ENCODE data around the gene BABAM1. TPM values are rescaled to one million over a fixed set of nuclear protein-coding genes. Genes with fewer than 3 reads are reported as not detected.
A peak's percentile ranks its signal among the peaks of the same experiment; 100 is the strongest.
"Not testable (repeated sequence)": the region's sequence is repeated elsewhere in the genome, so short reads cannot be mapped to it uniquely, and the experiment has no call there.

Gene BABAM1
- total RNA-seq, 1 donor from 2014 or later = 67.9 TPM

DNA sequence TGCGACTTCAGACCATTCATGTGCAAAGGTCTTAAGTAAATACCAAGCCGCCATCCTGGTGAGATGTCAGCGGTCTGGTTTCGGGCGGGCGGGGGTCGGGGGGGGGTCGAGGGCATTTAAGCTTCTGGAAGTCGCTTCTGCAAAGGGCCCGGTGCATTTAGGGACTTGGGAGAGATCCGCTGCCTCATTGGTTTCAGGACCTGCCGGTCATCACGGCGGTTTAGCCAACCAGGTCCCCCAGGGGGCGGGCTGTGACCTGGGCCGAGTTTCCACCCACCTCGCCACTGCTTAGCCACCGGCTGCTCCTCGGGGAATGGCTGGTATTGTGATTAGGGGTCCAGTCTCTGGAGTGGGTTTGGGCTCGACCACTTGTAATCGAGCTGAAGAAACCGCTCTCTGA, 22.2 kb downstream of the BABAM1 start:
- H3K36me3 ChIP-seq = no peaks in the 10 kb centered on the region
- DNase-seq (peak; percentile 79), ATAC-seq (peak; percentile 28)
- H3K4me1 ChIP-seq = peaks cover 8% of the 10 kb centered on the region
- intact Hi-C loops (cut with DNase I) = no loop called here
- TF ChIP-seq, protein P1, sequence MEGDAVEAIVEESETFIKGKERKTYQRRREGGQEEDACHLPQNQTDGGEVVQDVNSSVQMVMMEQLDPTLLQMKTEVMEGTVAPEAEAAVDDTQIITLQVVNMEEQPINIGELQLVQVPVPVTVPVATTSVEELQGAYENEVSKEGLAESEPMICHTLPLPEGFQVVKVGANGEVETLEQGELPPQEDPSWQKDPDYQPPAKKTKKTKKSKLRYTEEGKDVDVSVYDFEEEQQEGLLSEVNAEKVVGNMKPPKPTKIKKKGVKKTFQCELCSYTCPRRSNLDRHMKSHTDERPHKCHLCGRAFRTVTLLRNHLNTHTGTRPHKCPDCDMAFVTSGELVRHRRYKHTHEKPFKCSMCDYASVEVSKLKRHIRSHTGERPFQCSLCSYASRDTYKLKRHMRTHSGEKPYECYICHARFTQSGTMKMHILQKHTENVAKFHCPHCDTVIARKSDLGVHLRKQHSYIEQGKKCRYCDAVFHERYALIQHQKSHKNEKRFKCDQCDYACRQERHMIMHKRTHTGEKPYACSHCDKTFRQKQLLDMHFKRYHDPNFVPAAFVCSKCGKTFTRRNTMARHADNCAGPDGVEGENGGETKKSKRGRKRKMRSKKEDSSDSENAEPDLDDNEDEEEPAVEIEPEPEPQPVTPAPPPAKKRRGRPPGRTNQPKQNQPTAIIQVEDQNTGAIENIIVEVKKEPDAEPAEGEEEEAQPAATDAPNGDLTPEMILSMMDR (IDR thresholded peaks at IDR 0.05) = no peak
- no peaks in the 10 kb centered on the region for H3K27me3 ChIP-seq
- H3K9me3 ChIP-seq = no peaks in the 10 kb centered on the region
- H3K27ac ChIP-seq = no peak overlapping the region
- no peak overlapping the region for H3K4me3 ChIP-seq

- peaks cover 8% of the 10 kb centered on the region for H3K4me1 ChIP-seq
- TF ChIP-seq, protein P1 (IDR thresholded peaks at IDR 0.05) = peak; percentile 76
- no peaks in the 10 kb centered on the region for H3K9me3 ChIP-seq
- peak overlapping the region; percentile 40 for H3K27ac ChIP-seq
- H3K27me3 ChIP-seq = no peaks in the 10 kb centered on the region
- DNase-seq (peak; percentile 81), ATAC-seq (peak; percentile 94)
- no peaks in the 10 kb centered on the region for H3K36me3 ChIP-seq
- H3K4me3 ChIP-seq = peak overlapping the region; percentile 59
- intact Hi-C loops (cut with DNase I) = no loop called here
Observed at GRCh38 chr19:17292301-17293074, 25.2 kb downstream of the BABAM1 start.

DNA sequence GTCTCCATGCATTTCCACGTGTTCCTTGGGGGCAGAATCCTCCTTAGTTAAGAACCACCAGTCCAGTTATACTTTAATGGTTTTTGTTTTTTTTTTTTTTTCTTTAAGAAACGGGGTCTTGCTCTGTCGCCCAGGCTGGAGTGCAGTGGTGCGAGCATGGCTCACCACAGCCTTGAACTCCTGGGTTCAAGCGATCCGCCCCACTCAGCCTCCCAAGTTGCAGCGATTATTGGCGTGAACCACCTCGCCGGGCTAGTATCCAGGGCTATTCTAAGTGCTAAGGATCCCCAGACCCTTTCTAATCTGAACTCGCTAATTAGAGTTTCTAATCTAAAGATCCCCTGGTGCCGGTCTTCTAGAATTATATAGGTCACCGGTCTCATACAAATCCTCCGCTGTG, 26.4 kb downstream of the BABAM1 start:
- H3K27me3 ChIP-seq = no peaks in the 10 kb centered on the region
- intact Hi-C loops (cut with DNase I) = no loop called here
- DNase-seq (no peak), ATAC-seq (no peak)
- no peak overlapping the region for H3K27ac ChIP-seq
- H3K36me3 ChIP-seq = no peaks in the 10 kb centered on the region
- TF ChIP-seq, protein P1 (IDR thresholded peaks at IDR 0.05) = no peak
- no peak overlapping the region for H3K4me3 ChIP-seq
- peaks cover 8% of the 10 kb centered on the region for H3K4me1 ChIP-seq
- no peaks in the 10 kb centered on the region for H3K9me3 ChIP-seq

DNA sequence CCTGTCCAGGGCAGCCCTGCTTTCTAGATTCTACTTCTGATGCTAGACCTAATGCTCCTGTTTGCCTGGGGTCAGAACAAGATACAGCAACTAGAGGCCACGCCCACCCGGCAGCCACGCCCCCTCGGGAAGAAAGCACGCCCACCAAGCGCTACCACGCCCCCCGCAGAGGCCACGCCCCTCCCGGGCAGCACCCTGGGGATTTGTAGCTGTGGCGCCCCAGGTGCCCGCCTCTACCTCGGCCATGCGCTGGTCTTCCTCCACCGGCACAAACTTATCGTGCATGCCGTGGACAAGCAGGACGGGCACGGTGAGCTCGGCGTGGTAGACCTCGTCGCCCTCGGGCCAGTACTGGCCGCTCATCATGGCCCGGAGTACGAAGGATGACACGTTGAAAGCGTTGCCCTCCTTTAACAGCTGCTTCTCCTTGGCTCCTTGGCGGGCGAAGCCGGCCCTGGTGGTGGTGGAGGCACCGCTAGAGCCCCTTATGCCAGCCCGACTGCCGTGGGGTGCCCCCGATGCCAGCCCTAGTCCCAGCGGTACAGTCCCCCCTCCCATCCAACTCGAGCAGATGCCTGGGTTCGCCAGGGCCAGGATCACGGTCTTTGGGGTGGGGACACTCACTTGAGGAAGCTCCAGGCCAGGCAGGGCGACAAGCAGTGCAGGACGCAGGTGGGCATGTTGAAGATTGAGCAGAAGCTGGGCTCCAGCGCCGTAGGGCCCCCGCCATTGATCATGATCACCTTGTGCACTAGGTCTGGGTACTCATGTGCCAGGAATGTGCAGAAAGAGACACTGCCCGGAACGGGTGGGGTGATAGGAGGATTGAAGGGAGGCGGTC, 27.0 kb downstream of the BABAM1 start:
- Histone ChIP-seq H3K27ac (no peak overlapping the region), H3K27me3 (no peaks in the 10 kb centered on the region), H3K4me3 (no peak overlapping the region), H3K36me3 (no peaks in the 10 kb centered on the region), H3K4me1 (peaks cover 8% of the 10 kb centered on the region), H3K9me3 (no peaks in the 10 kb centered on the region)
- TF ChIP-seq, protein P1 (IDR thresholded peaks at IDR 0.05) = no peak
- peak; percentile 51 for ATAC-seq
- intact Hi-C loops (cut with DNase I) = no loop called here
- DNase-seq = peak; percentile 77

GRCh38 chr19:17295551-17295950, 28.3 kb downstream of the BABAM1 start:
- H3K4me1 ChIP-seq; H3K4me3 ChIP-seq; H3K9me3 ChIP-seq; H3K36me3 ChIP-seq; intact Hi-C loops (cut with DNase I); ATAC-seq; H3K27me3 ChIP-seq; H3K27ac ChIP-seq; DNase-seq: not testable (repeated sequence)

DNA sequence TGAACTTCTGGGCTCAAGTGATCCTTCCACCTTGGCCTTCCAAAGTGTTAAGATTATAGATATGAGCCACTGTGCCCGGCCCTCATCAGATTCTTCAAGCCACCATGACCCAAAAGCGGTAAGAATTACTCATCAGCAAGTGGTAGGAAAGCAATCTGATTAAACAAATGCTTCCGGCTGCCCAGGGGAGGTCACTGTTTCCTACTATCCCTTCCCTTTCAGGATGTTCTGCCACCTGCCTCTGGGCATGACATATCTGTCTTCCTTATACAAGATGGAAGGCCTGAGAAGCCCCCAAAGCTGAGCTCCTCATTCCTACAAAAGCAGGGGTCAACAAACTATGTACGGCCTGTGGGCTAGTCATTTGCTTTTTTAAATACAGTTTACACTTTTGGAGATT, 29.0 kb downstream of the BABAM1 start:
- ATAC-seq (no peak), DNase-seq (no peak)
- Histone ChIP-seq H3K4me1 (peaks cover 8% of the 10 kb centered on the region), H3K27me3 (no peaks in the 10 kb centered on the region), H3K4me3 (no peak overlapping the region), H3K9me3 (no peaks in the 10 kb centered on the region), H3K27ac (no peak overlapping the region), H3K36me3 (no peaks in the 10 kb centered on the region)
- intact Hi-C loops (cut with DNase I) = no loop called here
- TF ChIP-seq, protein P1 (IDR thresholded peaks at IDR 0.05) = no peak

Data from upper lobe of right lung (tissue), 1 donor.